HEK293T (cell line): ENCODE measurements around the gene ANKRD63.

Experiments used
- CTCF ChIA-PET: fragments of 350-600 bp; formaldehyde crosslinking; extraction: SDS; loops from one replicate; lab custom pipeline; 2021; ENCODE audit warnings: antibody characterized with exemption, inconsistent platforms; lab: Yijun Ruan, JAX
- POLR2A ChIA-PET: fragments of 350-600 bp; formaldehyde crosslinking; extraction: SDS; loops from one replicate; lab custom pipeline; 2020; ENCODE audit warnings: antibody characterized with exemption, inconsistent platforms; lab: Yijun Ruan, JAX
- DNase-seq: peaks from one replicate; pipeline ENCODE4 v3.0.0; 2012; ENCODE audit warnings: mixed read lengths; ENCODE audit errors: extremely low spot score
- ARNT ChIP-seq: fragments of 450-650 bp; IDR thresholded peaks from 2 replicates; pipeline ENCODE4 v1.6.1; 2017; ENCODE audit warnings: mild to moderate bottlenecking
- BHLHE40 ChIP-seq: fragments of 450-650 bp; IDR thresholded peaks from 2 replicates; pipeline ENCODE4 v1.6.1; 2016; ENCODE audit warnings: mild to moderate bottlenecking, moderate library complexity, borderline replicate concordance
- CTBP1 ChIP-seq: fragments of 450-650 bp; IDR thresholded peaks from 2 replicates; pipeline ENCODE4 v1.6.1; 2016; ENCODE audit warnings: borderline replicate concordance
- ELF4 ChIP-seq: fragments of 450-650 bp; IDR thresholded peaks from 2 replicates; pipeline ENCODE4 v1.6.1; 2017; ENCODE audit warnings: antibody characterized with exemption
- FOXA1 ChIP-seq: fragments of 450-650 bp; IDR thresholded peaks from 2 replicates; pipeline ENCODE4 v1.6.1; 2016; ENCODE audit warnings: mild to moderate bottlenecking
- FOXK2 ChIP-seq: fragments of 450-650 bp; IDR thresholded peaks from 2 replicates; pipeline ENCODE4 v1.6.1; 2016; ENCODE audit warnings: mild to moderate bottlenecking
- FOXM1 ChIP-seq: fragments of 450-650 bp; IDR thresholded peaks from 2 replicates; pipeline ENCODE4 v1.6.1; 2017; ENCODE audit warnings: mild to moderate bottlenecking, borderline replicate concordance
- HDGF ChIP-seq: fragments of 450-650 bp; IDR thresholded peaks from 2 replicates; pipeline ENCODE4 v1.6.1; 2017; ENCODE audit warnings: antibody characterized with exemption, borderline replicate concordance
- L3MBTL2 ChIP-seq: fragments of 450-650 bp; conservative IDR thresholded peaks from 2 replicates; pipeline ENCODE4 v1.6.1; 2016; ENCODE audit warnings: mild to moderate bottlenecking
- LEF1 ChIP-seq: fragments of 450-650 bp; IDR thresholded peaks from 2 replicates; pipeline ENCODE4 v1.6.1; 2017; ENCODE audit warnings: mild to moderate bottlenecking, borderline replicate concordance
- NFRKB ChIP-seq: fragments of 450-650 bp; IDR thresholded peaks from 2 replicates; pipeline ENCODE4 v1.6.1; 2016; ENCODE audit warnings: mild to moderate bottlenecking, moderate library complexity
- SP1 ChIP-seq: fragments of 450-650 bp; IDR thresholded peaks from 2 replicates; pipeline ENCODE4 v1.6.1; 2017
- SUZ12 ChIP-seq: fragments of 450-650 bp; IDR thresholded peaks from 2 replicates; pipeline ENCODE4 v1.6.1; 2016; ENCODE audit warnings: mild to moderate bottlenecking
- TARDBP ChIP-seq: fragments of 450-650 bp; IDR thresholded peaks from 2 replicates; pipeline ENCODE4 v1.6.1; 2016
- ZNF384 ChIP-seq: fragments of 450-650 bp; IDR thresholded peaks from 2 replicates; pipeline ENCODE4 v1.6.1; 2016
- TF ChIP-seq, protein P1 (sequence below): fragments of 450-650 bp; IDR thresholded peaks from 2 replicates; pipeline ENCODE4 v1.6.1; 2016

The ANKRD63 gene

DNA sequence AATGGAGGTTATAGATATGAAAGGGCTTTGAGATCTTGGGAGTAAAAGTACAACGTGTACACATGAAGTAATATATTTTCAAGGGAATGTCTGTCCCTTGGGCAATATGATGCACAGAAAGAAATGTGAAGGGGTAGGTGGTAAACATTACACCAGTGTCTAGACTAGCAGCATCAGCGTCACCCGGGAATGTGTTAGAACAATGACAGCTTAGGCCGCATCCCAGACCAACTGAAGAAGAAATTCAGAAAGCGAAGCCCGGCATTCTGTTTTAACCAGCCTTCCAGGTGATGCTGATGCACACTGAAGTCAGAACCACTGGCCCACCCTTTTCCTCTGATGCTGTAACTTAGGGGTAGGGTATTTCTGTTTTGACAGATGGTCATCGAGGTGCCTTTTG is 46.9 kb upstream of the ANKRD63 start:
- TF ChIP-seq LEF1 (no peak), FOXA1 (no peak), FOXM1 (no peak), FOXK2 (no peak), TARDBP (no peak), L3MBTL2 (no peak)
- TF ChIP-seq, protein P1, sequence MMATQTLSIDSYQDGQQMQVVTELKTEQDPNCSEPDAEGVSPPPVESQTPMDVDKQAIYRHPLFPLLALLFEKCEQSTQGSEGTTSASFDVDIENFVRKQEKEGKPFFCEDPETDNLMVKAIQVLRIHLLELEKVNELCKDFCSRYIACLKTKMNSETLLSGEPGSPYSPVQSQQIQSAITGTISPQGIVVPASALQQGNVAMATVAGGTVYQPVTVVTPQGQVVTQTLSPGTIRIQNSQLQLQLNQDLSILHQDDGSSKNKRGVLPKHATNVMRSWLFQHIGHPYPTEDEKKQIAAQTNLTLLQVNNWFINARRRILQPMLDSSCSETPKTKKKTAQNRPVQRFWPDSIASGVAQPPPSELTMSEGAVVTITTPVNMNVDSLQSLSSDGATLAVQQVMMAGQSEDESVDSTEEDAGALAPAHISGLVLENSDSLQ = no peak
- CTCF ChIA-PET = no interaction called here
- POLR2A ChIA-PET = interaction anchor here (1.6 kb wide), 1 partner anchor 14 kb away, joined by 3 read pairs; no protein-coding TSS in a partner anchor
- DNase-seq = no peak

DNA sequence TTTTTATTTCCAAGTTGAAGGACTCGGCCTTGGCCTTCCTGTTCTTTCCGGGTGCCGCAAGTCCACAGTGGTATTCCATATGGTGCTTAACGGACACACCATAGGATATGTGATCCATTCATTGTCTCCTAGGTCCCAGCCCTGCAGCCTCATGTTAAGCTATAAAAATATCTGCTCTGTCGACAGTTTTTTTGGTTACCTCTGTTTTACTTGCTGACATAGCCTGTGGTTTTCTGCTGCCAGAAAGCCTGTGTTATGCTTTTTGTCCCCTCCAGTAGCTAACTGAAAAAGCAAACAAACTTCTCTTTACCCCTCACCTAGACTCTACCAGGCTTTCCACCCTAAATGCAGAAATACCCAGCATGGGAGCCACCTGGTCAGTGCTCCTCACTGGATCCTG is 45.9 kb upstream of the ANKRD63 start:
- no peak for TF ChIP-seq NFRKB
- ChIA-PET CTCF (interaction anchor here (0.7 to 5.1 kb wide), 2 partner anchors 9 to 54 kb away, joined by 4 to 37 read pairs; no protein-coding TSS in a partner anchor), POLR2A (interaction anchor here (1.6 to 5.3 kb wide), 4 partner anchors 8 to 77 kb away, joined by 3 to 29 read pairs (median 6); partner anchors contain the start of genes CCDC9B and IVD)
- DNase-seq = no peak

DNA sequence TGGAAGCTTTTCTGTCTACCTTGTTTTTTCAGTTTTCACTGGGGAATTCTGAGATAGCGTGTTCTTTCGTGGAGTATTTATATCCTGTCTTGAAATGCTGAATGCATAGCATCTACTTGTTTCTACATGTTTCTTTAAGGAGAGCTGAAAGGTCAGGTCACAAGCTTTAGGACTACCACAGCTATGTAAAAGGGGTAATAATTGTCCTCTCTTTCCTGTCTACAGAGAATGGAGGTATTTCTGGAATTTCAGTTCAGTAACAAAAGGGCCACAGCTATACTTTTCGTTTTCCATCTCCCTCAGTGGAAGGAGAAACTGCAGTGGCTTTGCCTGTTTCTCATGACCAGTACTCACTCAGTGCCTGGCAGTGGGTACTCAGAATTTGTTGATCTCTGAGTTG is 45.3 kb upstream of the ANKRD63 start:
- ChIA-PET CTCF (interaction anchor here (1.2 to 5.1 kb wide), 3 partner anchors 9 to 49 kb away, joined by 4 to 37 read pairs (median 5); no protein-coding TSS in a partner anchor), POLR2A (interaction anchor here (1.6 to 5.3 kb wide), 4 partner anchors 8 to 78 kb away, joined by 3 to 29 read pairs (median 6); partner anchors contain the start of genes CCDC9B and IVD)
- no peak for TF ChIP-seq HDGF
- TF ChIP-seq BHLHE40 = no peak
- no peak for TF ChIP-seq TARDBP
- no peak for TF ChIP-seq CTBP1
- no peak for TF ChIP-seq FOXK2
- no peak for TF ChIP-seq ZNF384
- TF ChIP-seq SUZ12 = no peak
- no peak for TF ChIP-seq SP1
- no peak for TF ChIP-seq FOXM1
- no peak for TF ChIP-seq L3MBTL2
- TF ChIP-seq ARNT = no peak
- no peak for TF ChIP-seq FOXA1
- TF ChIP-seq, protein P1 = no peak
- no peak for TF ChIP-seq NFRKB
- no peak for TF ChIP-seq LEF1
- no peak for DNase-seq

DNA sequence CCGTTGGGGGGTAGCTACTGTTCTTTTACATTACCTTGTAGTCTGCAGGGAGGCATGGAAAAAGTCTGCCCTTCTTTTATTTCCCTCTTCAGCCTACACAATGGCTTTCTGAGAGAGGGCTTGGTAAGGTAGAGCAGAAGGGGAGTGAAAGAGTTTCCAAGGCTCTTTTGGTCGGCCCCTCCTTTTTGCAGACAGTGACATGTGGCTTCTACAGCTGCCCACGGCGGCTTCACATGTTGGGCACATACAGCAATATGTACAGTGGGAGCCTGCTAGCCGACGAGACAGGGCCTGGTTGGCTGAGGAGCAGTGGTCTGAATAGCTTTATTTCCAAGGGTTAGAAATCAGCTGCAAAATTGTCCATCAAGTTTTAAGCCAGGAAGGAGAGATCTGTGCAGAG is 44.6 kb upstream of the ANKRD63 start:
- ChIA-PET CTCF (interaction anchor here (0.9 to 5.1 kb wide), 4 partner anchors 10 to 53 kb away, joined by 4 to 37 read pairs (median 5); no protein-coding TSS in a partner anchor), POLR2A (interaction anchor here (1.7 to 5.3 kb wide), 3 partner anchors 9 to 78 kb away, joined by 5 to 29 read pairs (median 8); partner anchors contain the start of genes CCDC9B and IVD)
- TF ChIP-seq ELF4 = no peak
- TF ChIP-seq FOXA1 = no peak
- no peak for TF ChIP-seq TARDBP
- no peak for TF ChIP-seq CTBP1
- no peak for TF ChIP-seq FOXK2
- TF ChIP-seq, protein P1 = no peak
- no peak for TF ChIP-seq BHLHE40
- TF ChIP-seq HDGF = no peak
- no peak for TF ChIP-seq NFRKB
- TF ChIP-seq LEF1 = no peak
- no peak for TF ChIP-seq SP1
- no peak for TF ChIP-seq SUZ12
- no peak for TF ChIP-seq L3MBTL2
- TF ChIP-seq ZNF384 = no peak
- no peak for TF ChIP-seq FOXM1
- no peak for TF ChIP-seq ARNT
- no peak for DNase-seq

DNA sequence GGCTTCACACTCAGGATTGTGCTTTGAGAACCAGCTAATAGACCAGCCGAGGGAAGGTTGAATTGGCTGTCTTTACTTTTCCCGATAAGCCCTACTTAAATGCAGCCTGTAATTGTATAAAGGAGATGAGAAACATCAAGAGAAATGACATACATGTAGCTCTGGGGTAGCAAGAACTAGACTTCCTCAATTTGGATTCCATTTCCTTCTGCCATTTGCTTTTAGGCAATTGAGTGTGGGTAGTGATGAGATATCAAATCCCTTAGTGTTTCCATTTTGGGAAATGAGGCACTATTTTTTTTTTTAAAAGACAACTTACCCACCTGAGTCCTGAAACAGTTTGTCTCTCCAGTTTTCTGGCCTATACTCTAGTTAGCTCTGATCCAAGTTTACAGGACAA is 42.8 kb upstream of the ANKRD63 start:
- TF ChIP-seq SUZ12 (no peak), FOXK2 (no peak), FOXM1 (no peak), ELF4 (no peak), FOXA1 (no peak)
- TF ChIP-seq, protein P1 = no peak
- ChIA-PET CTCF (interaction anchor here (0.7 to 5.1 kb wide), 3 partner anchors 12 to 152 kb away, joined by 4 to 37 read pairs (median 6); no protein-coding TSS in a partner anchor), POLR2A (interaction anchor here (1.4 to 5.3 kb wide), 3 partner anchors 11 to 80 kb away, joined by 5 to 29 read pairs (median 8); partner anchors contain the start of genes IVD and KNSTRN)
- DNase-seq = no peak

DNA sequence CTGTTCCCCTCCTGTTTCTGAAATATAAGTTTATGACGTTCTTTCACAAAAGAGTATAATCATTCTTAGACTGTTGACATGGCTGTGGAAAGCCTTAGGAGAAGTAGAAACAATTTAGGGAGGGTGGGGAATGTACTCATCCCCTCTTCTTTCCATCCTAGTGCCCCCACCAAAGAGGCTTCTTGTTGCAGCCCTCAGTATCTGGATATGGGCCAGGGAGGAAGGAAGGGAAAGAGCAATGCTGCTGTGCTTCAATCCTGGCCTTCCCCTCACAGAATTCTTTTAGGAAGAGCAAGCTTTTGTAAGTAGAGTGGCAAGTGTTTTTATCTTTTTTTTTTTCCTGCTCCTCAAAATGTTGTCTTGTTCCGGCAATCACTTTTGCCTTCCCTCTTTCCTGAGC is 42.3 kb upstream of the ANKRD63 start:
- ChIA-PET CTCF (interaction anchor here (0.7 to 5.1 kb wide), 3 partner anchors 12 to 152 kb away, joined by 4 to 37 read pairs (median 6); no protein-coding TSS in a partner anchor), POLR2A (interaction anchor here (1.4 to 5.3 kb wide), 2 partner anchors 11 to 57 kb away, joined by 5 to 29 read pairs; partner anchors contain the start of gene KNSTRN)
- DNase-seq = no peak
- TF ChIP-seq NFRKB (no peak), HDGF (no peak), FOXM1 (no peak), BHLHE40 (no peak), SUZ12 (no peak), FOXK2 (no peak), CTBP1 (no peak), FOXA1 (no peak), L3MBTL2 (no peak), ZNF384 (no peak), TARDBP (no peak)
- TF ChIP-seq, protein P1 = no peak
